Activated CD4-positive, CD25-positive, alpha-beta regulatory T cell treated with anti-CD3 and anti-CD28 coated beads, Interleukin-2, amount 50 U/mL, for 24 hours (primary cell): ENCODE results near the gene CAST.
"Not testable (repeated sequence)": the region's sequence is repeated elsewhere in the genome, so short reads cannot be mapped to it uniquely, and the experiment has no call there.

Experiments
- ATAC-seq, 2 donors: fragments of 150-1000 bp; cut with Tn5 transposase; one replicate each; pipeline ENCODE4 v1.10.0; 2021; ENCODE audit warnings: mild to moderate bottlenecking in 1 of 2, moderate library complexity in 1 of 2

Gene CAST

DNA sequence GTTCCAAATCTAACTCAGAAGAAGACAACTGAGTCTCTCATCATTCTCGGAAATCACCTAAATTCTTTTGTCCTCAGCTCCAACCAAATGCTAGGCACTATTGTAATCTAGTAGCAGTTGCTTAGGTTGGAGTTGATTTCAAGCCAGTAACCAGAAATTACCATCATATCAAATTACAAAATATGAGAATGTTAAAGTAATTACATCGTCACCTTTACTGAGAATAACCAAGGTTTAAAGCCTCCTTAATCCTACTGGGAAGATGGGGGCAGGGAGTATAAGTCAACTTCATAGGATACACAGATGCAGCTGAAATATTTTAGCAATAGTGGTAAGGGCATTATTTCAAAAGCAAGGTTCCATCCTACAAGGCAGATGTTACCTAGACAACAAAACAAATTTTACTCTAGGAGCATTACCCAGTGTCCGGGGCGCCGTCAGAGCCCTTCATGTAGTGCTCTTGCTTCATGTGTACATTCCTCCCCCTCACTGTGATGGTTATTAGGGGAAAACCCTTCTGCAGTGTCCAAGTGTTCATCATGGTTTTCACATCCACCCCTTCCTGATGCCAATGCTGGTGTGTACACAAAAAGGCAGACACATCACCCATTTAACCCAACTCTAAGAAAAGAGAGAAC lies 126.1 kb downstream of the CAST start:
- no peak for ATAC-seq

DNA sequence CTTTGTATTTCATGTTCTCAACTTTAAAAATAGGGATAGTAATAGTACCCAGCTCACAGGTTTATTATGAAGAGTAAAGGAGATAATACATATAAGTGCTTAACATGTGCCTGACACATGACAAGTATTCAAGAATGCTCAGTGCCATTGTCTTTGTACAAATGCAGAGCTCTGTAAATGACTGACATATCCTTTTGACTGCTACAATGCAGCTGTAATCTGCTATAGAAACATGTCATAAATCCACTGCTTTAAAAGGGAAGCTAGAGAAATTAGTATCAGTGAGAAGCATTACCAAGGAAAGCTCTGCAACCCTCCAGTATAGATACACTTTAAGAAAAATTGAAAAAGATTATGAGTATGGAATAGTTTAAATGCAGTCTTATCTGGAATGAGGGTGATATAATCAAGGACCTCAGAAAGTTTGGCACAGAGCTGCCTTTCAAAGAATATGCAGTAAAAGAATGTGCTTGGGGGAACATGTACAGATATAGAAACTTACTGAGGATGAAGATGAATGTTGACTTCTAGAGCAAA lies 127.7 kb downstream of the CAST start:
- ATAC-seq = no peak

DNA sequence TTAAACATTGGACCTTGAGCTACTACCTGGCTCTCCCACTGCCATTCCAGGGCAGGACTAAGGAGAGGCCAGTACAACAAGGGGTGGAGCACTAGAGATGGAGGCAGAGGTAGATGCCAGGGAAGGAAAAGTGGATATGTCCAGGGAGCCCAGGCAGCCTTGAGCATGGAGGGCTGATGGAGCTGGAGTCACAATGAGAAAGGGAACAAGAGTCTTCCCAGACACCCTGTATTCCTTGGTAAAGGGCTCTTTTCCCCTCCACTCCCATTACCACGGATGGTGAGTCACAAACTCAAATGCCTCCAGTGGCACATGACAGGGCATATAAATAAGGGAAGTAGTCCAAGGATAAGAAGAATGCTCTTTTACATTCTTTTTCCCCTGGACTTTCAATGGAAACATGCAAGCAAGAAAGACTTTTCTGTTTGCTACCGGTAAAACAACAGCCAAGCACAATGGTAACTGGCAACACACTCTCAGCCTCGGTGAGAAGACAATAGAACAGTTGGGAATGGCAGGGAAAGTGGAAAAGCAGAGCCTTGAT lies 128.9 kb downstream of the CAST start:
- no peak for ATAC-seq

DNA sequence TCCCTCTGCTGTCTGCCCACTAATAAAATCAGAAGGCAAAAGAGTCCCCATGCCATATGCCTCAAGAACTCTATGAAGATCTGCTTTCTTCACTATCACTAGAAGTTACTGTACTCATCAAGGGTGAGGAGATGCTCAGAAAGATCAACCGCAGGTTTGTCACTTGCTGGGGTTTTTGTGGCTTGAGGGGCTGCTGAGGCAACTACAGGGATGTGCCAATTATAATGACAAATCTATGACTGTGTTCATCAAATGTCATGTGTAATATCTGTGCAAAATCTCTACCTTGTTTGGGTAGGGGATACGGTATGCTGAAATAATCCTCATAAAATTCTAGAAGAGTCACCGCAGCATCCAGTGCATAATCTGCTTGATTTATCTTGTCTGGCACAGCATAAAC lies 132.6 kb downstream of the CAST start:
- peak; percentile 95 to 97 for ATAC-seq

DNA sequence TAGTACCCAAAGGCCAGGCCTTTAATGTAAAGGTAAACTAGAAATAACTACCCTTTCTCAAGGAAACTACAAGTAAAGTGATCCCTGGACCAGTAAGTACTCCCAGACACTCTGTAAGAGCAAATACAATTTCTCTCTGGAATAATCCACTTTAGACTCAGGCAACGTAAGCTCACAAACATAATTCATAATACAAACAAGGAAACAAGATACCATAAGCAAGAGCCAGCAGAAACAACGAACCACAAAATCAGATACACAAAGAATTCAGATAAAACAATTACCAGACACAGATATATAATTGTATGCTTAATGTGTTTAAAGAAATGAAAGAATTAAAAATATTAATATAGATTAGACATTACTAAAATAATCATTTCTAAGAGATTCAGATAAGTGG lies 133.4 kb downstream of the CAST start:
- no peak for ATAC-seq

DNA sequence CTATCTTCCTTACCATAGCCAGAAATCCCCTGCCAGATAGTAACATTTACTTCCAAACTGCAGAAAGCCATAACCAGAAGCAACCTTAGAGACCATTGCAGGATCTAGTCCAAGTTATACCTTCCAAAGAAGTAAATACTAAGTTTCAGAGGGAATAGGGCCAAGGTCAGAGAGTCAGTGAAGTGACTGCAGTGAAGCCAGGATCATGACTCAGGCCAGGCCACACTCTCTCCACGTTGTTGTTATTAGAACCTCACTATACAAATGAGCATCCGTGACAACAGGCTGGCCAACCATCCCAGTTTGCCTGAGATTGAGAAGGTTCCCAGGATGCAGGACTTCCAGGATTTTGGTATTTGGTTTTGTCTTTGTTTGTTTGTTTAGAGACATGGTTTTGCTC lies 134.3 kb downstream of the CAST start:
- ATAC-seq = no peak

DNA sequence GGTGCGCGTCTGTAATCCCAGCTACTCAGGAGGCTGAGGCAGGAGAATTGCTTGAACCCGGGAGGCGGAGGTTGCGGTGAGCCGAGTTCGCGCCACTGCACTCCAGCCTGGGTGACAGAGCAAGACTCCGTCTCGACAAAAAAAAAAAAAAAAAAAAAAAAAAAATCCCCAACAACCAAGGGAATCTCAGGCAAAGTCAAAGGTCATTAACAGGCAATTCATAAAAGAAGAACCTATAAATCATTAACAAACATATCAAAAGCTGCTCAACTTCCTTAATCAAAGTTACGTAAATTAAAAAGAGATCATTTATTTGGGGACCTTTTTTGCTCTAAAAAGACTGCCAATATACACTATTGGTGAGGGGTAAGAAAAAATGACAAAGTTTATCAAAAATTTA lies 139.5 kb downstream of the CAST start:
- ATAC-seq = not testable (repeated sequence)

DNA sequence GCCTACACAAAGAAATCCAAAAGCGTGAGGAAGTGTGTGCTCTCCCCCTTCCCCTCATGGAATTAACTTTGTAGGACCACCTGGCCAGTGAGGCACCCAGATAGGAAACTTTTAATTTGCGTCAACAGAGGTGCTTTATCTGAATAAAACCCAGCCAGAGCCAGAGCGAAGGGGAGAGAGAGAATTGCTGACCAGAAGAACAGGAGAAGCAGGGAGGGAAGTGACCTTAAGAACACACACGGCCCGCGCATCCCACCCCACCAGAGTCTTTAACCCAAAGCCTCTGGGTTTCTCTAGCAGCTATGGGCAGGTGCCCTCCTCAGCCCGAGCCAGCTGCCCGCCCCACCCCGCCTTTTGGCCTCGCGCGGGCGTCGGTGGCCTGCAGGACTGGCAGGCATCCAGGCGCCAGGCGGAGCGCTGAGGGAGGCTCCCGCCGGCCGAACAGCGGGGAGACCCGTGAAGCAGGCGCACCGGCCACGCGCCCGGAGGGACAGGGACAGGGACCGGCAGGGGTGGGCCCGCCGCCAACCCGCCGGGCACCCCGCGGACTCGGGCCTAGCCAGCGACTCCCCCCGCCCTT lies 145.0 kb downstream of the CAST start:
- peak in 1 of 2 donors; percentile 5 for ATAC-seq

DNA sequence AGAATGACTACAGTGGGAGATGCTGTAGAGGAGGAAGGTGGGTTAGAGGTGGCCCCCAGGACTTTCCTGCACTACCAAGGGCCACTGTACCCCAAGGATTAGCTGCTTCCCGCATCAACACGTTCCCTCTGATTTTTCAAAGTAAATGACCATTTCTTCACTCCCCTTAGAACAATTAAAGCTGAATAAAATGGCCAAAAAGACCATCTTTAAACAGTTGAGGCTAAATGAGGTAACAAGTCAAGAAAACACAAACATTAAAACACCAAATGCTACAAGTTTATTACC lies 146.3 kb downstream of the CAST start:
- ATAC-seq = no peak

DNA sequence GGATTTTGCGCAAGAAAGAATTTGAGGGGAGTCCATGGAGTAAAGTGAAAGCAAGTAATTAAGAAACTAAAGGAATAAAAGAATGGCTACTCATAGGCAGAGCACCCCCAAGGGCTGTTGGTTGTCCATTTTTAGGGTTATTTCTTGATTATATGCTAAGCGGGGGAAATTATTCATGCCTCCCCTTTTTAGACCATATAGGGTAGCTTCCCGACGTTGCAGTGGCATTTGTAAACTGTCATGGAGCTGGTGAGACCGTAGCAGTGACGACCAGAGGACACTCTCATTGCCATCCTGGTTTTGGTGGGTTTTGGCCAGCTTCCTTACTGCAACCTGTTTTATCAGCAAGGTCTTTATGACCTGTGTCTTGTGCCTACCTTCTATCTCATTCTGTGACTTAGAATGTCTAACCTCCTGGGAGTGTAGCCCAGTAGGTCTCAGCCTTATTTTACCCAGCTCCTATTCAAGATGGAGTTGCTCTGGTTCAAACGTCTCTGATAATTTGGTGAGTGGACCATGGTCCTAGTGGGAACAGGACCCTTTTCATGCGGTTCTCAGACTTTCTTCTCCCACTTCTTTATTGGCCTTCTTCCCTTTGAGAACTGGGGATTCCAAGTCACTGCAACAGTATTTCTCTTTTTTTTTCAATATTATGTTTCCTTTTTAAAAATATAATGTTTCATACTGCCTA lies 146.8 kb downstream of the CAST start:
- ATAC-seq = no peak

DNA sequence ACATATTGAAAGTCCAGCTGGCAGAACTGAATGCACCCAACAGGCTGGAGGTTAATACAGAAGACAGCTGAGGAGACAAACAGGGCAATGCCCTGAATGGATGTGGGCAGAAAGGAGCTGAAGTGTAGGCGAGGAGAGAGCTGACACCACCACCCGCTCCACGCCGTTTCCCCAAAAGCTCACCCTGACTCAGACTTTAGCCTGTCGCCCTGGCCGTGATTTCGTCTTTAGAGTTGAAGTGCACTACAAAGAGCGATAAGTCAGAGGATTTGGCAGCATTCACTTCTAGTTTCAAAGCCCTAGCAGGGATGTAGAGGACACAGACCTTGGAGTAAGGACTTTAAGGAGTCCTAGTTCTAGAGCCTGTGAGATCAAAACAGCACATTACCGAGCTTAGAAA lies 147.7 kb downstream of the CAST start:
- ATAC-seq = no peak

DNA sequence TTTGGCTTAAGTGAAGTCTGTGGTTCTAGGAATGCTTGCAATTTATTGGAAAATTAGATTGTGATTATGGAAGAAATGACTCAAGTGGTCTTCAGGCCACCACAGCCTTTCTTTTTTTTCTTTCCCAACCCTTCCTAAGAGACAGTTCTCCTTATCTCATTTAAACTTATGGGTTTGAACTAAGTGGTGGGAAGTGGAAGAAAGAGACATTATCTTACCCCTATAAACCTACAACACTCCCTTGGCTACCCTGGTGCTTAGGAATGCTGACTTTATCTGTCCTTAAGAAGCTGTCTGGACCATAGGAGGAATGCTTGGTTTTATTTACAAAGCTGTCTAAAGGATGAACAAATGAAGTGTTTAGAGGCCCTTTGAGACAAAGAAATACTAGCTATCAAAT lies 150.7 kb downstream of the CAST start:
- no peak for ATAC-seq

DNA sequence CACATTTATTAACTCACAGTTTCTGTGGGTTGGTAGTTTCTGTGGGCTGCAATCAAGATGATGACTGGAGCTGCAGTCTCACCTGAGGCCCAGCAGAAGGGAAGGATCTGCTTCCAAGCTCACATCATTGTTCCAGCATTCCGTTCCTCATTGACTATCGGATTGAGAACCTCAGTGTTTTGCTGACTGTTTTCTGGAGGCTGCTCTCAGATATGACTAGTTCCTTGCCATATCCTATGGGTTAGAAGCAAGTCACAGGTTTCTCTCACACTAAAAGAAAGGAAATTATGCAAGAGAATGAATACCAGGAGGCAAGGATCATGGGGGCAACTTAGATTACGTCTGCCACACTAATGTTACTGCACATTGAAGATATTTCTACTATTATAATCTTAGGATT lies 151.9 kb downstream of the CAST start:
- ATAC-seq = no peak

DNA sequence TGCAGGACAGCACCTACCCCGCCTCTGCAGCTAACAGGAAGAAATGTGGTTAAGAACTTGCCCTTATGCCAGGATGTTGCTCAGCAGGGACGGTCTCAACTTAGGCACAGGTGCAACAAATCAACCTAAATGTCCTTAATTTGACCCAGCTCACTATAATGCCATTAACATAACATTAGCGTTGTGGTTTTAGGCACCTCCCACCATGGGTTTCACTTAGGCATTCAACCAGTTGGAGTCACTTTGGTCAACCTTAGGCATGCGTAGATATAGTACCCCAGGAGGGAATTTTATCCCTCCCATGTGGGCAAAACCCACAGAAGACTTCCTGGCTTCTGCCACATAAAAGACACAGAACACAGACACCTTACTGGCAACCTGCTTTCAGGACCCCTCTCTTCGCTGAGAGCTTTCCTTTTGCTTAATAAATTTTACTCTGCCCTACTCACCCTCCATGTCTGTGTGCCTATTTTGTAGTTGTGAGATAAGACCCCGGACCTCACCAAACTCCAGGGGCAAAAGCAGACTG lies 154.3 kb downstream of the CAST start:
- peak; percentile 82 to 90 for ATAC-seq

DNA sequence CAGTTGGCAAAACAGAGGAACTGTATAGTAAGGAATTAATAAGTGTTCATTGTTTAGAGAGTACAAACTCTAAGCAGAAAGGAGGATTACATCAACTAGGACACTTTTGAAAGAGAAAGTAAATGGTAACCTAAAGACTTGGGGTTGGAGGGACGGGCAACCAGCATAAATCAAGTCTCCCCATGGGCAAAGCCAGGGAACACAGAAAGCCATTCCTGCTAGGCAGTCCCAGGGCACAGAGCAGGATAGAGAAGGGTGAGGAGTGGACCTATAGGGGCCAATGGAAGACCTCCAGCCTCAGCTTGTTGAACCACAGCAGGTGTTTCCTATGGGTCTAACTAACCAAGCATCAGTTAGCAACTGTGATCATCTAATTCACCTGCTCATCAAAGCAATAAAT lies 154.8 kb downstream of the CAST start:
- ATAC-seq = peak; percentile 15 to 47

DNA sequence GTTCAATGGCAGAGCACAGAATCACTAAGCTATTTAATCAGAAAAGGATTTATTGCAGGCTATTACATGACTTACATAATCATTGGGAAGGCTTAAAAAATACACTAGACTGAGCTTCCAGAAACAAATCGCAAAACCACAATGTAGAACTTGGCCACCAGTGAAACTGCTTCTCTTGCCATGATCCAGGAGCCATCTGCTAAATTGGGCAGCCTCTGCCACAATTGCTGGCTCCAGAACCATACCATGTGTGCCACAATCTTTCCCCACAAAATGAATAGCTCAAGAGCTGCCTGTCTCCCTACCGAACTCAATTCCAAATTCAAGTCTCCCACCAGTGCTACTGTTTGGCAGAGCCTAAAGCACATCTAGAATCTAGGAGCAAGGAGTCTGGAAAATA lies 155.3 kb downstream of the CAST start:
- no peak for ATAC-seq

DNA sequence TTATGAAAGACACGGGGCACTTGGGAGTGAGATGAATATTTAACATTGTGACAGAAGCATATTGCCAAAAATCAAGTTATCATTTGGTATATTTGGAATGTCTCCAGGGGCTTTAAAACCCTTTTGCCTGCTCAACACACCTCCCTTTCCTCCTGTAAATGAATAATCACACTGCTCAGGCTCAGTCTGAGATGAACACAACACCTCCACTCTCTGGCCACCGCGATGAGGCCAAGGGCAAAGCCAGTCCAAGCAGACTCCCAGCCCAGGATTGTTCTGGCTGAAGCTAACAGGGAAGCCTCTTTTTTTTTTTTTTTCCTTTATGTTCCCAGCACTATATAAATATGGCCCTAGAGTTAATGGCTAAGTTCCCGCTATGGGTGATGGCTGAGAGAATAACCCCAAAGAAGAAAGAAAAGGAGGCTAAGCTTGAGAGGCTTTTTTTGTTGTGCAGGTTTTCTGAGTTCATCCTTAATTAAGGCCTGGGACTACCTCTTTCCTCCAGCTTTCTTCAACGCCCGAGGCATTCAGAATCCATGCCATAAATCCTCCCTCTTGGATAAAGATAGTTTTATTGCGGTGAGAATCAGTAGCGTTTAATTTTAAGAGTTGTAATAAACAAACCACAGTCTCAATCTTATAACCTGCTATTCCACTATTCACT lies 156.1 kb downstream of the CAST start:
- ATAC-seq = no peak

DNA sequence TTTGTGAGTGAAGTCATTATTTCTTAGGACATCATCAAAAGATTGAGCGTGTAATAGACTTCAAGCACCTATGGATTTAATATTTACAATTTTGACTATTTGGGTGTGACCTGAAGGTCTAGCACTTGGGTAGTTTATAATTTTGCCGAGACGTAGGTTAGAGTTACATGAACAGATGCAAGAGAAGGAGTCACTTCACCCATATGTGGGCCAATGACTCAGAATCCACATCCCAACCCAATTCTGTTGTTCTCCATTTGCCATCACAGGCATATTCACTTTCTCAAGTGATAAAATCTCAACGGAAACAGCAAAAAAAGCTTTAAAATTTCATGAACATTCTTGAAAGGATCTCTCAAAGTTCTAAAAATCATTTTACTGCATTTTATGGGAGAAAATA lies 157.6 kb downstream of the CAST start:
- no peak for ATAC-seq

DNA sequence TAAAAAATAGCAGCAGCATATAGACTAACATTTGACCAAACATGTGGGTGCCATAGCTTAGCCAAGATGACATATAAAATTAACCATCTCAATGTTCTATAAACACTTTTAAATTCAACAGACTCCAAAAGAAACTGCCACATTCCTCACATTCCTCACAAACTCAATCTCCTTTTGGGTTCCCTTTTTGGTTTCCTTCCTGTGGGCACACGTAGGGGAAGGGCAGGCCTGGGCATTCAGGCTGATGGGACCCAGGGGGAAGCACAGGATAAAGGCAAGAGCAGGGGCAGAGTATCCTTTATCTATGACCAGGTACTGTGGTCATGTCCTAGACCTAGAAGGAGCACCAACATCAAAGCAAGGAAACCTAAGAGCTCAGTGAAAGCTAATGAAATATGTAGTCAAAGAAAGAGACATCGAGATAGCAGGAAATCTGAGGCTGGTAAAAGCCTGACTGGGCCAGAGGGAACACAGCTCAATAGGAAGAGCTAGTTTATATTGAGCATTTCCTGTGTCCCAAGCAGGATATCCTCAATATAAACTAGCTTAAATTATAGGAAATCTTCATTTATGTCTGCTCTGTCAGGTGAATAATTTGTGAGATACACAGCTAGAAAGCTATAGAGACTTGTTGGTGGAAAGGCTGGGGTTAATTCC lies 159.2 kb downstream of the CAST start:
- ATAC-seq = no peak

DNA sequence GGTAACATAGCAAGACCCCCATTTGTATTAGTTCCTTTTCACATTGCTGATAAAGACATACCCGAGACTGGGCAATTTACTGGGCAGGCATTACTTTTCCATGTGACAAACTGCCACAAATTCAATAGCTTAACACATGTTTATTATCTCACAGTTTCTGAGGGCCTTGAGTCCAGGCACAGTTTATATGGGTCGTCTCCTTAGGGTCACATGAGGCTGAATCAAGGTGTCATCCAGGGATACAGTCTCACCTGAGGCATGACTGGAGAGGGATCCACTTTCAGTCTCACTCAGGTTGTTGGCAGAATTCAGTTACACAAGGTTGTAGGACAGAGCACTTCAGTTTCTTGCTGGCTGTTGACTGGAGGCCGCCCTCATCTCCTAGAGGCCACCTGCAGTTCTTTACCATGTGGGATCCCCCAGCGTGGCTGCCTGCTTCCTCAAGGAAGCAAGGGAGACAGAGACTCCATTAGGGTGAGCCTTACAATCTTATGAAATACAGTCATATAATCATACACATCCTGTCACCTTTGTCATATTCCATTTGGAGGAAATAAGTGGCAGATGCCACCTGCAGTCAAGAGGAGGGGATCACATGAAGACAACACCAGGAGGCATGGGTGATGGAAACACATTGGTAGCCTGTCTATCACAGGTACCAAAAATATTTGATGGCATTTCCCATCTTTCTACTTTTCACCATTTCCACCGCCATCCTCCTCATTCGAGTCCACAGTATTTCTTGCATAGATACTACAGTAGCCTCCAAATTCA lies 160.7 kb downstream of the CAST start:
- no peak for ATAC-seq

DNA sequence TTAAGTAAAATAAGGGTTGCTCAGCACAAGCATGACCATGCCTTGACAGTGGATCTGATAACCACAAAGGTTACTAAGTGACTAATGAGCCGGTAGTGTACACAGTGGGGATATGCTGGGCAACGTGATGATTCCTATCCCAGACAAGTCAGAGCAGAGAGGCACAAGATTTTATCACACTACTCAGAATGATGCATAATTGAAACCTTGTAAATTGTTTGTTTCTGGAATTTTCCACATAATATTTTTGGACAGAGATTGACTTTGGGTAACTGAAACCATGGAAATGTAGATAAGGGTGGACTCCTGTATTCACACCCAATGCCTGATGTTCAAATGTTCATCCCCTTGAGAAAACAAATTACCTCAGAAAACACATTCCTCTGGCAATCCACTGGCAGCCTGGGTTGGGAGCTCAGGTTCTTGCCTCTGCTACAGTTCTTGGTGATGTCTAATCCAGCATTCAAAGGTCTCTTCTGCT lies 161.8 kb downstream of the CAST start:
- peak; percentile 98 to 100 for ATAC-seq
